ENCODE measurements around the gene ENAH. TPM values are rescaled to one million over a fixed set of nuclear protein-coding genes. Genes with fewer than 3 reads are reported as not detected.

The ENAH gene
- polyA plus RNA-seq (2013, experiment 1 of 2), result 78.1 TPM
- polyA plus RNA-seq (2013, experiment 2 of 2), result 80.9 TPM

DNA sequence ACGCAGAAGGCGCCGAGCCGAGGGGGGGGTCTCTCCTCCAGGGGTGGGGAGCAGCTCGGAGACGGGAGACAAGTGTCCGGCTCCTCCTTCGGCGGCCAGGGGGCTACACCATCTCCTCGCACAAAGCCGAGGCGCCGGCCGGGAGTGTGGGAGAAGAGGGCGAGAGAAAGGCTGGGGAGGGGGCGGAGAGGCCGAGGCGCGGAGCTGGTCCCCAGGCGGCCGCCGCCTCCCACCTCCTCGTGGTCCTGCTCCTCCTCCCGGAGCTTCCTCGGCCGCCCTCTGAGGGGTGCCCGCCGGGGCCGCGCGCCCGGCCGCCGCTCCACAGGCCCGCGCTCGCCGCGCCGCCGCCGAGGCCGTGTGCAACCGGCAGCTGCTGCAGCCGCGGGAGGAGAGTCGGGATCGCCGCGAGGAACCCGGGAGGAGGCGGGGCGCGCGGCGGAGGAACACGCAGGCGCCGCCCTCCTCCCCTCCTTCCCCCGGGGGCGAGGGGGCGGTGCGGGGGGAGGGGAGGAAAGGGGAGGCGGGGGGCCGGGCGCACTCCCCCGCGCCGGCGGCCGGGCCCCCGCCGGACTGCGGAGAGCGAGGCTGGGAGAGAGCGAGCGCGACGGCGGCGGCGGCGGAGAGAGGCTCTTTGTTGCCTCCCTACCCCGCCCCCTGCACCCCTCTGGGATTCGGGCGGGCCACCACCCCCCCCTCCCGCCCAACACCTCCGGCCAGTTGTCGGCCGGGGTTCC lies at the start of gene ENAH:
Gene ENAH, minus strand, starts transcription at position 395 of the 734 bp plus-strand sequence. CDS start 433 bp downstream, outside the sequence.
- DNase-seq, result peak; percentile 84
- Histone ChIP-seq H2BK5ac (ENCODE audit: low read depth, low read length, poor library complexity, severe bottlenecking) (peak within 1 kb of the TSS; percentile 99), H3K4me3 (ENCODE audit: insufficient read depth in 1 of 2, low read depth in 1 of 2, low read length in 2 of 2) (peak within 1 kb of the TSS; percentile 89 to 95), H3K27ac (ENCODE audit: low read length, poor library complexity, severe bottlenecking) (peak within 1 kb of the TSS; percentile 80), H3K9me3 (ENCODE audit: control insufficient read depth, low read length) (no peaks in the 10 kb centered on the region), H2AFZ (ENCODE audit: low read depth, low read length) (peak within 1 kb of the TSS; percentile 71), H3K36me3 (ENCODE audit: control insufficient read depth in 1 of 2, insufficient read depth in 2 of 2, low read depth in 1 of 2, low read length in 2 of 2) (no peaks in the 10 kb centered on the region), H3K18ac (ENCODE audit: low read depth in 1 of 2, low read length in 2 of 2) (peak within 1 kb of the TSS; percentile 97 to 98), H3K4me2 (ENCODE audit: low read length, poor library complexity, severe bottlenecking) (peak within 1 kb of the TSS; percentile 92), H2BK120ac (ENCODE audit: low read depth, low read length) (peak within 1 kb of the TSS; percentile 98), H2BK15ac (ENCODE audit: low read depth, poor library complexity, severe bottlenecking) (peak within 1 kb of the TSS; percentile 99), H2AK5ac (ENCODE audit: low read length, severe bottlenecking) (peak within 1 kb of the TSS; percentile 53), H3K14ac (ENCODE audit: low read length in 2 of 2) (peak within 1 kb of the TSS; percentile 91 to 95), H3K4ac (ENCODE audit: low read depth in 1 of 2, low read length in 2 of 2) (peak within 1 kb of the TSS; percentile 95 to 99), H4K91ac (ENCODE audit: low read length) (peak within 1 kb of the TSS; percentile 100), H3K27me3 (ENCODE audit: control insufficient read depth in 1 of 2, insufficient read depth in 1 of 2, low read length in 2 of 2) (no peaks in the 10 kb centered on the region), H2BK12ac (ENCODE audit: low read length in 2 of 2) (peak within 1 kb of the TSS; percentile 66 to 82), H3K9ac (ENCODE audit: low read length) (peak within 1 kb of the TSS; percentile 97), H3K79me1 (replicated peaks; ENCODE audit: low read length, poor library complexity, severe bottlenecking) (no peaks in the 10 kb centered on the region), H3K4me1 (ENCODE audit: control insufficient read depth, insufficient read depth, low read depth, low read length) (peaks cover 9% of the 10 kb centered on the region), H4K8ac (ENCODE audit: low read length) (peak within 1 kb of the TSS; percentile 98), H3K23ac (ENCODE audit: low read length in 2 of 2) (peak within 1 kb of the TSS; percentile 83 to 90)
- WGBS, result 0% methylated on average over 10 of the region's 90 CpGs

DNA sequence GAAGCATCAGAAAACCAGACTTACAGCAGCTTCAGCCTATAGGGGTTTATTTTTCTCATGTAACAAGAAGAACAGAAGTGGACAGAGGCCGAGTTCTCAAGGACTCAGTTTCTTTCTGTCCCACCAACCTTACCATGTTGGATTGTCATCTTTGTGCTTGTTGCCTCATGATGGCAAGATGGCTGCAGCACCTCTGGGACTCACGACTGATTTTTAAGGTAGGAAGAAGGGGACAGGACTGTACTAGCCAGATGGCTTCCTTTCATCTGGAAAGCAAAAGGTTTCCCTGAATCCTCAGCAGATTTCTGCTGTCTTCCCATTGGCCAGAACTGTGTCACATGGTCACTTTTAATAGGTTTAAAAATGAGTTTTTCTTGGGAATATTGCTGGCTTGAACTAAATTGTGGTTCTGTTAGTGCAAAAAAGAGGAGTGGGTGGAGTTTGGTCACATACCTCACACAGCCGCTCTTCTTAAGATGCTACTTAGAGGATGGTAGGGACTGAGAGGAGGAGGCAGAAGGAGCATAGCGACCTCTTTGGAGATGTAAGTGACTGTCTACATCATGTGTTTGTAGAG lies 48.1 kb upstream of the ENAH start:
- H2AFZ ChIP-seq (ENCODE audit: low read depth, low read length), result no peak overlapping the region
- H3K9me3 ChIP-seq (ENCODE audit: control insufficient read depth, low read length), result no peaks in the 10 kb centered on the region
- peak overlapping the region; percentile 59 for H4K8ac ChIP-seq (ENCODE audit: low read length)
- WGBS, result 95% methylated on average over 4 of the region's 4 CpGs
- peak overlapping the region; percentile 54 for H2BK120ac ChIP-seq (ENCODE audit: low read depth, low read length)
- peak overlapping the region; percentile 80 for H2BK15ac ChIP-seq (ENCODE audit: low read depth, poor library complexity, severe bottlenecking)
- H3K4me2 ChIP-seq (ENCODE audit: low read length, poor library complexity, severe bottlenecking), result no peak overlapping the region
- H3K4me1 ChIP-seq (ENCODE audit: control insufficient read depth, insufficient read depth, low read depth, low read length), result peaks cover 5% of the 10 kb centered on the region
- H3K27me3 ChIP-seq (ENCODE audit: control insufficient read depth in 1 of 2, insufficient read depth in 1 of 2, low read length in 2 of 2), result no peaks in the 10 kb centered on the region
- peak overlapping the region; percentile 79 to 91 for H3K18ac ChIP-seq (ENCODE audit: low read depth in 1 of 2, low read length in 2 of 2)
- no peaks in the 10 kb centered on the region for H3K36me3 ChIP-seq (ENCODE audit: control insufficient read depth in 1 of 2, insufficient read depth in 2 of 2, low read depth in 1 of 2, low read length in 2 of 2)
- peak overlapping the region; percentile 66 for H3K9ac ChIP-seq (ENCODE audit: low read length)
- no peaks in the 10 kb centered on the region for H3K79me1 ChIP-seq (replicated peaks; ENCODE audit: low read length, poor library complexity, severe bottlenecking)
- peak overlapping the region in 1 of 2 experiments; percentile 71 for H3K4ac ChIP-seq (ENCODE audit: low read depth in 1 of 2, low read length in 2 of 2)
- H2BK5ac ChIP-seq (ENCODE audit: low read depth, low read length, poor library complexity, severe bottlenecking), result peak overlapping the region; percentile 88
- H2AK5ac ChIP-seq (ENCODE audit: low read length, severe bottlenecking), result peak overlapping the region; percentile 98
- H2BK12ac ChIP-seq (ENCODE audit: low read length in 2 of 2), result peak overlapping the region; percentile 49 to 70
- DNase-seq, result peak; percentile 28
- no peak overlapping the region for H3K23ac ChIP-seq (ENCODE audit: low read length in 2 of 2)
- H3K14ac ChIP-seq (ENCODE audit: low read length in 2 of 2), result no peak overlapping the region
- peak overlapping the region; percentile 90 for H4K91ac ChIP-seq (ENCODE audit: low read length)
- H3K27ac ChIP-seq (ENCODE audit: low read length, poor library complexity, severe bottlenecking), result peak overlapping the region; percentile 99
- no peak overlapping the region for H3K4me3 ChIP-seq (ENCODE audit: insufficient read depth in 1 of 2, low read depth in 1 of 2, low read length in 2 of 2)

DNA sequence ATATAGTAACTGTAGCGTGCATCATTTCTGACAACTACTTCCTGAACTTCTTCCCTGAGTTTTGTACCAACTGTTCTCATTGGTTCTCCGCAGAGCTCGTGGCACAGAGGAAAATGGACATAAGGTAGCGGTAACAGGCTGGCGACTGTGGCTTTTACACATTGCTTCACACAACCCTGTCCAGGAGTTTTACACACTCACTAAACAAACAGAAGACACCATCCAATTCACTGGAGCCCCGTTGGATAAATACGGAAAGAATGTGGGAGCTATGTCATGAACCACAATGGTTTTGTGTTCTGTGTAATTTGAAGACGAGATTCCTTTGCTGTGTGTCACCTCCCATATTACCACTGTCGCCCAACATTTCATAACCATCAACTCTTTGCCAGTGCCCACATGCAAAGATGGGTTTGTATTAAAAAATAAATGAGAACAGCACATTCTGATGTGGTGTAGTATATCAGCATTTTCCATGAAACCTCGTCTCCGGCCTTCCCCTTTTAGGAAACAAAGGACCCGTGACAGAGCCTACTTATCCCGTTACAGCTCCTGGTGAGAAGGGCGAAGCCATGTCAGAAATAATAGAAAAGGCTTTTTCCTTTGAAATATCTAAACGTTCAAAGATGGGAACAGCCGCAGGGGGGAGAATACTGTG lies 47.4 kb upstream of the ENAH start:
- Histone ChIP-seq H3K27ac (ENCODE audit: low read length, poor library complexity, severe bottlenecking) (peak overlapping the region; percentile 99), H2BK120ac (ENCODE audit: low read depth, low read length) (peak overlapping the region; percentile 54), H2BK12ac (ENCODE audit: low read length in 2 of 2) (peak overlapping the region; percentile 49 to 69), H3K9me3 (ENCODE audit: control insufficient read depth, low read length) (no peaks in the 10 kb centered on the region), H3K79me1 (replicated peaks; ENCODE audit: low read length, poor library complexity, severe bottlenecking) (no peaks in the 10 kb centered on the region), H2BK15ac (ENCODE audit: low read depth, poor library complexity, severe bottlenecking) (no peak overlapping the region), H3K4ac (ENCODE audit: low read depth in 1 of 2, low read length in 2 of 2) (peak overlapping the region in 1 of 2 experiments; percentile 79), H3K14ac (ENCODE audit: low read length in 2 of 2) (no peak overlapping the region), H4K91ac (ENCODE audit: low read length) (no peak overlapping the region), H2AFZ (ENCODE audit: low read depth, low read length) (no peak overlapping the region), H3K36me3 (ENCODE audit: control insufficient read depth in 1 of 2, insufficient read depth in 2 of 2, low read depth in 1 of 2, low read length in 2 of 2) (no peaks in the 10 kb centered on the region), H2AK5ac (ENCODE audit: low read length, severe bottlenecking) (peak overlapping the region; percentile 98), H3K4me3 (ENCODE audit: insufficient read depth in 1 of 2, low read depth in 1 of 2, low read length in 2 of 2) (no peak overlapping the region), H3K4me2 (ENCODE audit: low read length, poor library complexity, severe bottlenecking) (no peak overlapping the region), H3K23ac (ENCODE audit: low read length in 2 of 2) (no peak overlapping the region), H3K27me3 (ENCODE audit: control insufficient read depth in 1 of 2, insufficient read depth in 1 of 2, low read length in 2 of 2) (no peaks in the 10 kb centered on the region), H3K9ac (ENCODE audit: low read length) (peak overlapping the region; percentile 66), H3K4me1 (ENCODE audit: control insufficient read depth, insufficient read depth, low read depth, low read length) (peaks cover 5% of the 10 kb centered on the region), H2BK5ac (ENCODE audit: low read depth, low read length, poor library complexity, severe bottlenecking) (peak overlapping the region; percentile 88), H4K8ac (ENCODE audit: low read length) (no peak overlapping the region), H3K18ac (ENCODE audit: low read depth in 1 of 2, low read length in 2 of 2) (peak overlapping the region in 1 of 2 experiments; percentile 91)
- 64% methylated on average over 10 of the region's 16 CpGs for WGBS
- peak; percentile 99 for DNase-seq

DNA sequence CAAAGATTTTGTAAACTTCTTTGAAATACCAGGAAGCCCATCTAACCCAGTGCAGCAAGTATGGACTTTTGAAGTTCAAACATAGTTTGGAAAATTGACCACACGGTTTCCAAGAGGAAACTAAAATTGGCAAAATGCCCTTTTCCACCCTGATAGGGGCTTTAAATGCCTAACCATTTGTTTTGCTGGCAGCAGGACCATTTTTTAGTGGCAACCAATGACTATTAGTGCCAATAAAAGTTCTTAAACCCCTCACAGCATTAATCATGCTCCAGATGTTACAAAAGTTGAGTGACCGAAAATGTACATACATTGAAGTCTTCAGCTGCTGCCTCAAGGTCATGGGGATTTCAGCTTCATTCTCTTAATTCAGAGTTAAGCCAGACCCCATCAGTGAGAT lies 46.4 kb upstream of the ENAH start:
- H2BK15ac ChIP-seq (ENCODE audit: low read depth, poor library complexity, severe bottlenecking), result no peak overlapping the region
- H3K4me1 ChIP-seq (ENCODE audit: control insufficient read depth, insufficient read depth, low read depth, low read length), result peaks cover 5% of the 10 kb centered on the region
- no peak overlapping the region for H3K4me3 ChIP-seq (ENCODE audit: insufficient read depth in 1 of 2, low read depth in 1 of 2, low read length in 2 of 2)
- peak overlapping the region; percentile 9 to 81 for H3K4ac ChIP-seq (ENCODE audit: low read depth in 1 of 2, low read length in 2 of 2)
- H3K9me3 ChIP-seq (ENCODE audit: control insufficient read depth, low read length), result no peaks in the 10 kb centered on the region
- no peak overlapping the region for H4K8ac ChIP-seq (ENCODE audit: low read length)
- no peak overlapping the region for H2BK5ac ChIP-seq (ENCODE audit: low read depth, low read length, poor library complexity, severe bottlenecking)
- H3K23ac ChIP-seq (ENCODE audit: low read length in 2 of 2), result no peak overlapping the region
- H2AFZ ChIP-seq (ENCODE audit: low read depth, low read length), result no peak overlapping the region
- no peak overlapping the region for H4K91ac ChIP-seq (ENCODE audit: low read length)
- no peaks in the 10 kb centered on the region for H3K27me3 ChIP-seq (ENCODE audit: control insufficient read depth in 1 of 2, insufficient read depth in 1 of 2, low read length in 2 of 2)
- H3K18ac ChIP-seq (ENCODE audit: low read depth in 1 of 2, low read length in 2 of 2), result peak overlapping the region; percentile 11 to 74
- H3K27ac ChIP-seq (ENCODE audit: low read length, poor library complexity, severe bottlenecking), result peak overlapping the region; percentile 99
- H2BK120ac ChIP-seq (ENCODE audit: low read depth, low read length), result peak overlapping the region; percentile 2
- no peak overlapping the region for H3K4me2 ChIP-seq (ENCODE audit: low read length, poor library complexity, severe bottlenecking)
- 71% methylated on average over 2 of the region's 2 CpGs for WGBS
- H3K9ac ChIP-seq (ENCODE audit: low read length), result peak overlapping the region; percentile 50
- no peak overlapping the region for H3K14ac ChIP-seq (ENCODE audit: low read length in 2 of 2)
- H3K36me3 ChIP-seq (ENCODE audit: control insufficient read depth in 1 of 2, insufficient read depth in 2 of 2, low read depth in 1 of 2, low read length in 2 of 2), result no peaks in the 10 kb centered on the region
- H3K79me1 ChIP-seq (replicated peaks; ENCODE audit: low read length, poor library complexity, severe bottlenecking), result no peaks in the 10 kb centered on the region
- peak; percentile 40 for DNase-seq
- no peak overlapping the region for H2BK12ac ChIP-seq (ENCODE audit: low read length in 2 of 2)
- peak overlapping the region; percentile 13 for H2AK5ac ChIP-seq (ENCODE audit: low read length, severe bottlenecking)

All from mesenchymal stem cell (in vitro differentiated cells and primary cell).